T-helper 1 cell treated with Interleukin-12 subunit alpha and Interleukin-12 subunit beta and Interleukin-4 antibody, amounts not matched to agents 30 μg/mL and 1 μg/mL, for 36 hours (primary cell): ENCODE measurements around the gene CDIPT.
"Not testable (repeated sequence)": the region's sequence is repeated elsewhere in the genome, so short reads cannot be mapped to it uniquely, and the experiment has no call there.

Experiments used
- H3K27ac Mint-ChIP-seq: one replicate; pipeline ENCODE4 v1.8.0; 2021; ENCODE audit warnings: mild to moderate bottlenecking, mixed read lengths
- H3K27me3 Mint-ChIP-seq: one replicate; pipeline ENCODE4 v1.8.0; 2021; ENCODE audit warnings: low read depth, mixed read lengths
- H3K36me3 Mint-ChIP-seq: one replicate; pipeline ENCODE4 v1.8.0; 2021; ENCODE audit warnings: low read depth, mixed read lengths
- H3K4me1 Mint-ChIP-seq: one replicate; pipeline ENCODE4 v1.8.0; 2021; ENCODE audit warnings: low read depth, mixed read lengths
- H3K4me3 Mint-ChIP-seq: one replicate; pipeline ENCODE4 v1.8.0; 2021; ENCODE audit warnings: mild to moderate bottlenecking, moderate library complexity, mixed read lengths
- H3K9me3 Mint-ChIP-seq: one replicate; pipeline ENCODE4 v1.8.0; 2021; ENCODE audit warnings: mixed read lengths

Gene CDIPT

GRCh38 chr16:29900102-29900887 is 37.3 kb upstream of the CDIPT start, which contains the start of gene ASPHD1:
Gene ASPHD1, plus strand, starts transcription at chr16:29900488. Its CDS starts 484 bp downstream, at chr16:29900972.
- Mint-ChIP-seq H3K4me3 (peak within 1 kb of the TSS; percentile 73), H3K27me3 (peaks cover 32% of the 10 kb centered on the region), H3K4me1 (peaks cover 13% of the 10 kb centered on the region), H3K36me3 (no peaks in the 10 kb centered on the region), H3K9me3 (no peaks in the 10 kb centered on the region), H3K27ac (peak within 1 kb of the TSS; percentile 19)

- Mint-ChIP-seq H3K27ac (no peak within 1 kb of the TSS), H3K27me3 (peaks cover 32% of the 10 kb centered on the region), H3K9me3 (no peaks in the 10 kb centered on the region), H3K4me3 (peak within 1 kb of the TSS; percentile 73), H3K4me1 (peaks cover 13% of the 10 kb centered on the region), H3K36me3 (no peaks in the 10 kb centered on the region)
Observed at GRCh38 chr16:29899516-29900101, 36.6 kb upstream of the CDIPT start, which contains the start of gene SEZ6L2. Gene SEZ6L2, minus strand, starts transcription at chr16:29899550. Its CDS starts 531 bp downstream, at chr16:29899019.

DNA sequence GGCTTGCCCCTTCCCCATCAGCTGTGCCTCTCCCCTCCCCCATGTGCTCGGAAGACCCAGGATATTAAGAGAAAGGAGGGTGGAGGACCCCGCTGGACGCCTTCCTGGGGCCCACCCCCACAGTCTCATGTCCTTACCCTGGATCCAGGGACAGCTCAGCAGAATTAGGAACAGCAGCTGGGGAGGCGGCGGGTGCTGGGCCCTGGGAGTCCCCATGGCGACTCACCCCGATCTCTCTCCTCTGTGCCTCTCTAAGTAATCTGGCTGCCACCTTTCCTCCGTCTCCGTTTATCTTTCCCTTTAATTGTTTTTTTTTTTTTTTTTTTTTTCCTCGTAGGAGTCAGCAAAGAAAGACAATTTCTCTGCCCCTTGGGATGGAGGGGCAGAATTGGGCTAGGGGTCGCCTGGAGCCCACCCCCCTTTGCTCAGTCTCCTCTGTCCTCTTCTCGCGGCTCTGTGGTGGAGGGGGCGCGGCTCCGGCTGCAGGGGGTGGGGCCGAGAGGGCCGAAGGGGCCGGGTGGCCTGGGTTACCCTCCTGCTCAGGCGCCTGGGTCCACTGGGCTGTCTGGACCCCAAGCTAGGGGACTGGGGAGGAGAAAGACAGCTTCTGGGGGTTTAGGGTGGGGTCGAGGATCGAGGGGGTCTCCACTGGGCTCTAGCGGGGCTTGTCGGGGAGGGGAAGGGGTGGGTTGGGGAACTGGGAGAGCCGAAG is 35.9 kb upstream of the CDIPT start:
- Mint-ChIP-seq H3K9me3 (no peaks in the 10 kb centered on the region), H3K36me3 (no peaks in the 10 kb centered on the region), H3K4me3 (peak overlapping the region; percentile 40), H3K4me1 (peaks cover 13% of the 10 kb centered on the region), H3K27me3 (peaks cover 32% of the 10 kb centered on the region), H3K27ac (no peak overlapping the region)

DNA sequence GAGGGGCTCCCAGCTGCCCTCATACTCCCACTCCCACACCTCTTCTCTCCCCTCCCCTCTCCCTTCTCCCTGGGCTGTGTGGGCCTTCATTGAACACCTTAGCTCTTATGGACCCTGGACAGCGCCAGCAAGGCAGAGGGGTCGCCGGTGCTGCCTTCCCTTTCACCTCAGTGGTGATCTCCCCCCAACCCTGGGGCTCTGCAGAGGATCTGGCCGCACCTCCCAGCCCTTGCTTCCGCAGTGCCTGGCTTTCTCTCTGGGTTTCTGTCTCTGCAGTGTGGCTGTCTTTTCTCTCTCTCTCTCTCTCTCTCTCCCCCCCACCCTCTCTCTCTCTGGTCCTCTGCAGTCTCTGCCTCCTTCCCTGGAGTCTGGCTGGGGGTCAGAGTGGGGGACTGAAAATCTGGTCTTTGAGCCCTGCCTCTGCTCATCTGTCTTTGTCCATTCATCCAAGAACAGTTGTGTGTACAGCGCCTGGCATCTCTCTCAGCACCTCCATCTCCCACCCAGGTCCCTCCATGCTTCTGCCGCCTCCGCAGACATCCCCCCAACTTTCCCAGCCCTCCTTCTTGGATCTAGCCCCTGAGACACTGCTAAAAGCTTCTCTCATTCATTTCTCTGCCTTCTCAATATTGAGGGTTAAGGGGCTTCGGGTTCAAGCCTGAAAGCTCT is 35.2 kb upstream of the CDIPT start:
- Mint-ChIP-seq H3K9me3 (no peaks in the 10 kb centered on the region), H3K36me3 (no peaks in the 10 kb centered on the region), H3K27me3 (peaks cover 32% of the 10 kb centered on the region), H3K4me1 (peaks cover 9% of the 10 kb centered on the region), H3K27ac (no peak overlapping the region), H3K4me3 (no peak overlapping the region)

DNA sequence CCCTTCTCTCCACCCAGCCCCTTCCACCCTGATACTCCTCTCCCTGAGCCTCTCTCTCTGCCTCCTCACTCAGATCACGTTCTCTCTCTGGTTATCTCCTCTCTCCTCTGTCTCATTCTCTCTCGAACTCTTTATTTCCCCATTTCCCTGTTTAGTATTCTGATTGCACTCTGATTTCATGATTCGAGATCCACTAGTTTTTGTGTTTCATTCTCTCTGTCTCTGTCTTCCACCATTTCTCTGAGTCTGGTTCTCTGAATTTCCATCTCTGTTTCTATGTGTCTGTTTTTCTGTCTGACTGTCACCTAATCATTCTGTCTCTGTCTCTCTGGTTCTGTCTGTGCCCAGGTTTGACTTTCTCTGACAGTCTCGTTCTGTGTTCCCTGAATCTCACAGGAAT is 34.3 kb upstream of the CDIPT start:
- no peak overlapping the region for H3K4me3 Mint-ChIP-seq
- H3K4me1 Mint-ChIP-seq = peaks cover 9% of the 10 kb centered on the region
- peaks cover 32% of the 10 kb centered on the region for H3K27me3 Mint-ChIP-seq
- no peaks in the 10 kb centered on the region for H3K9me3 Mint-ChIP-seq
- no peaks in the 10 kb centered on the region for H3K36me3 Mint-ChIP-seq
- no peak overlapping the region for H3K27ac Mint-ChIP-seq

DNA sequence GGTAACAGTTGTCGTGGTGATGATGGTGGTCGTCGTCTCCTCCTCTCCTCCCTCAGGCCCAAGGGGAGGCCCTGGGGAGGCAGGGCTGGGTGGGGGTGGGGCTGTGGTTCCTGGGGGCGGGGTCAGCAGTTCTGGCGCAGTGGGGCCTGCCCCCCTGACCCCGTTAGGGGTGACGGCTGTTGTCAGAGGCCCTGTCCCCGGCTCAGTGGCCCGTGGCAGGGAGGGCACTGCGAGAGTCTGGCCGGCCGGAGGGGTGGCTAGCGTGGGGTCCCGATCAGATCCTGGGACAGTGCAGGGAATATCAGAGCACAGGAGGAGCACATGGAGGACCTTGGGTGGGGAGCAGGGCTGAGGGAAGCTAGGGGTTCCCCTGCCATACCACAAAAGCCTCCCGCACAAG is 33.8 kb upstream of the CDIPT start:
- Mint-ChIP-seq H3K36me3 (no peaks in the 10 kb centered on the region), H3K4me1 (peaks cover 9% of the 10 kb centered on the region), H3K9me3 (no peaks in the 10 kb centered on the region), H3K4me3 (no peak overlapping the region), H3K27ac (no peak overlapping the region), H3K27me3 (peaks cover 32% of the 10 kb centered on the region)

GRCh38 chr16:29894352-29894751 is 31.3 kb upstream of the CDIPT start:
- Mint-ChIP-seq H3K4me1 (peaks cover 4% of the 10 kb centered on the region), H3K4me3 (no peak overlapping the region), H3K27ac (no peak overlapping the region), H3K36me3 (no peaks in the 10 kb centered on the region), H3K27me3 (peaks cover 25% of the 10 kb centered on the region), H3K9me3 (no peaks in the 10 kb centered on the region)

GRCh38 chr16:29893553-29893952 is 30.5 kb upstream of the CDIPT start:
- H3K27ac Mint-ChIP-seq = no peak overlapping the region
- H3K4me3 Mint-ChIP-seq = no peak overlapping the region
- H3K36me3 Mint-ChIP-seq = no peaks in the 10 kb centered on the region
- peaks cover 3% of the 10 kb centered on the region for H3K4me1 Mint-ChIP-seq
- no peaks in the 10 kb centered on the region for H3K9me3 Mint-ChIP-seq
- H3K27me3 Mint-ChIP-seq = peaks cover 17% of the 10 kb centered on the region

DNA sequence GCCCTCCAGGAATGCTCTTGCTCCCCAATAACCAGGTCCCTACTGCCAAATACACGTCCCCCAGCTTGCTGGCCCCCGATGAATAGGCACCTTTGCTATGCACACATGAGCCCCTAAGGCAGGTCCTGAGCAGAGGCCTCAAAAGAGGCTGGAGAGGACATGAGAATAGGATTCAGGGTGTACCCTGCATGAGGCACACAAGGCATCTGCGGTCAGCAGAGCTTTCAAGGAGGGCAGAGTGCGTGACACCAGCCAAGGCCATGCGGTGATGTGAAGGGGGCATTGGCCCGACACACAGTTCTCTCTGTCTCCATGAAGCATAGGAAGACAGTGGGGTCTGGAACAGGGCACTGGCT is 29.4 kb upstream of the CDIPT start:
- no peak overlapping the region for H3K4me3 Mint-ChIP-seq
- H3K27me3 Mint-ChIP-seq = peaks cover 6% of the 10 kb centered on the region
- H3K36me3 Mint-ChIP-seq = no peaks in the 10 kb centered on the region
- H3K4me1 Mint-ChIP-seq = no peaks in the 10 kb centered on the region
- H3K9me3 Mint-ChIP-seq = no peaks in the 10 kb centered on the region
- no peak overlapping the region for H3K27ac Mint-ChIP-seq

DNA sequence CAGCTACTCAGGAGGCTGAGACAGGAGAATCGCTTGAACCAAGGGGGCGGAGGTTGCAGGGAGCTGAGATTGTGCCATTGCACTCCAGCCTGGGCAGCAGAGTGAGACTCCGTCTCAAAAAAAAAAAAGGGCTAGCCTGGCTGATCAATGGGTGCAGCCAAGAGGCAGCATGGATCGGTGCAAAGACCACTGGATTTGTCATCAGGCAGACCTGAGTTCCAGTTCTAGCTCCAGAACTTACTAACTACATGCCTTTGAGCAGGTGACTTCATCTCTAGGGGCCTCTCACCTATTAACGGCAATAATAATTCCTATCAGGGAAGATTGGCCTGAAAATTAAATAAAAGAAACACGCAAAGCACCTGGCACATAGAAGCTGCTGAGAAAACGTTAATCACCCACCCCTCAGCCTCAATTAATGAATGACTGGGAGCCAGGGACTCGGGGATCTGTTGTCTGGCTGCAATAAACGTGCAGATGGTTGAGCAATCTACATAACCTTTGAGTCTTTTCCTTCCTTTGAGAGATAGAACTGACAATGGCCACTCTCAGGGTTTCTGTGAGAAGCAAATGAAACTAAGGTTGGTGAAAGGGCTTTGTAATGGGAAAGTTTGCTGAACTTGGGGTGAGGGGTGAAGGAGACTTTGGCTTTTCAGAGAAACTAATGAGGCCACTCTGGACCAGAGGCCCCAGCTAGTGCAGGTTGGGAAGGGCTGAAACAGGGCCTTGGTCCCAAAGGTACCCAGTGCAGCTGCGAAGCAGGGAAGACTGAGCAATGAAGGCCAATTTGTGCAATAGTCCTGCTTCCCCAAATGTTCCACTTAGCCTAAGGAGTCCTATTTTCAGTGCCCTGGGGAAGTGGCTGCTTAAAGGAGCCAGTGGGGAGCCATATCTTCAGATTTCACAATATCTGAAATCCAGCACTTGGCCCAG is 28.8 kb upstream of the CDIPT start:
- Mint-ChIP-seq H3K4me3 (no peak overlapping the region), H3K27ac (no peak overlapping the region), H3K9me3 (no peaks in the 10 kb centered on the region), H3K4me1 (no peaks in the 10 kb centered on the region), H3K27me3 (peaks cover 3% of the 10 kb centered on the region), H3K36me3 (no peaks in the 10 kb centered on the region)

GRCh38 chr16:29889372-29889771 is 26.3 kb upstream of the CDIPT start:
- not testable (repeated sequence) for H3K27ac Mint-ChIP-seq, H3K4me3 Mint-ChIP-seq, H3K9me3 Mint-ChIP-seq, H3K27me3 Mint-ChIP-seq, H3K4me1 Mint-ChIP-seq, H3K36me3 Mint-ChIP-seq

- Mint-ChIP-seq H3K27ac (no peak overlapping the region), H3K4me3 (no peak overlapping the region), H3K4me1 (no peaks in the 10 kb centered on the region), H3K27me3 (peaks cover 15% of the 10 kb centered on the region), H3K36me3 (no peaks in the 10 kb centered on the region), H3K9me3 (no peaks in the 10 kb centered on the region)
Observed at GRCh38 chr16:29883987-29884386, 21.0 kb upstream of the CDIPT start.

DNA sequence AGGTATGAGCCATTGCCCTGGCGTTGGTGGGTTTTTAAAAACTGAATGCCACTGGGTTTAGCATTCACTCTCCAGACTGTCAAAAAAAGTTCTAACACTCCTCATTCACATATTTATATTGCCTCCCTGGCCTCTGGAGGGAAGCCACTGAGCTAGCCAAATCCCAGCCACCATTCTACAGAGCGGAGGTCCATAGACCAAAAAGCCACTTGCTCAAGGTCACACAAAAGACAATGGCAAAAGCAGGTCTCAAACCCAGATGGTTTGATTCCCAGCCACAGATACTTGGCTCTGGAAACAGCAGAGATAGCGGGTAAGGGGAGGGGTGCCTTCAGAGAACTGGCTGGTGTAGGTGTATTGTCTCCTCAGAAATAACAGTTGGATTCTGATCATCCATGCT is 18.0 kb upstream of the CDIPT start:
- Mint-ChIP-seq H3K4me1 (peaks cover 9% of the 10 kb centered on the region), H3K4me3 (no peak overlapping the region), H3K27me3 (peaks cover 36% of the 10 kb centered on the region), H3K27ac (no peak overlapping the region), H3K36me3 (no peaks in the 10 kb centered on the region), H3K9me3 (no peaks in the 10 kb centered on the region)

GRCh38 chr16:29878172-29878571 is 15.1 kb upstream of the CDIPT start:
- H3K9me3 Mint-ChIP-seq = no peaks in the 10 kb centered on the region
- H3K27me3 Mint-ChIP-seq = peaks cover 40% of the 10 kb centered on the region

More at GRCh38 chr16:29878172-29878571, 15.1 kb upstream of the CDIPT start:
- no peaks in the 10 kb centered on the region for H3K36me3 Mint-ChIP-seq
- peaks cover 9% of the 10 kb centered on the region for H3K4me1 Mint-ChIP-seq
- H3K27ac Mint-ChIP-seq = no peak overlapping the region
- no peak overlapping the region for H3K4me3 Mint-ChIP-seq
